ENCODE results near the gene ZCCHC24.

The ZCCHC24 gene

DNA sequence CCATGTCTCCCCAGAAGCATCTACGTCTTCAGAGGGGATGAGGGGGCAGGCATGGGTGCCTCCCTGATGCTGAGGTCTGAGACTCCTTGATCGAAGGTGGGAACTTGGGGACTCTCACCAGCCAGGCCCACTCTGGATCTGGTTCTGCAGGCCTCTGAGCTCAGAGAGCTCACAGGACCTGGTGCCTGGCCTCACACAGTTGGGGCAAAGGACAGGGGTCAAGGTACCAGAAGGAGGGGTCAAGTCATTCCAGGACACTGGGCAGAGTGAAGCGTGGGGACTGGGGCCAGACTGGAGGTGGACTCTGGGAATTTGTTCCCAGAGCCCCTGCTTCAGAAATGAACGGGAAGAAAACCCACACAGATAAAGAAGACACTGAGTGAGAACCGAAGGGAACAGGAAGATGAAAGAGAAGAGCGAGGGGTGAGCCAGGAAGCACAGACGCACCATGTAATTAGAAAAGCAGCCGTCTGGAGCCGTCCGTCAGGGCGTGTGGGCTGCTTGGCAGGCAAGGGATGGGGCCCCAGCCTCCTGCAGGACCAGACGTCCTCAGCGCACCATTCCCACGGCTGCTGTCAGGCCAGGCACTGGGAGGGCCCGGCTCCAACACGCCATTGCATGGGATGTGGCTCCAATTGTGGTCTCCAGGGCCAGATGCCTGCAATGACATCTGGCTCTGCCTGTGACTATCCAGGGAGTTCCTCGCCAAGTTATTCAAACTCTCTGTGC, 47.7 kb downstream of the ZCCHC24 start:
- no peak for DNase-seq
- TF ChIP-seq, protein P1, sequence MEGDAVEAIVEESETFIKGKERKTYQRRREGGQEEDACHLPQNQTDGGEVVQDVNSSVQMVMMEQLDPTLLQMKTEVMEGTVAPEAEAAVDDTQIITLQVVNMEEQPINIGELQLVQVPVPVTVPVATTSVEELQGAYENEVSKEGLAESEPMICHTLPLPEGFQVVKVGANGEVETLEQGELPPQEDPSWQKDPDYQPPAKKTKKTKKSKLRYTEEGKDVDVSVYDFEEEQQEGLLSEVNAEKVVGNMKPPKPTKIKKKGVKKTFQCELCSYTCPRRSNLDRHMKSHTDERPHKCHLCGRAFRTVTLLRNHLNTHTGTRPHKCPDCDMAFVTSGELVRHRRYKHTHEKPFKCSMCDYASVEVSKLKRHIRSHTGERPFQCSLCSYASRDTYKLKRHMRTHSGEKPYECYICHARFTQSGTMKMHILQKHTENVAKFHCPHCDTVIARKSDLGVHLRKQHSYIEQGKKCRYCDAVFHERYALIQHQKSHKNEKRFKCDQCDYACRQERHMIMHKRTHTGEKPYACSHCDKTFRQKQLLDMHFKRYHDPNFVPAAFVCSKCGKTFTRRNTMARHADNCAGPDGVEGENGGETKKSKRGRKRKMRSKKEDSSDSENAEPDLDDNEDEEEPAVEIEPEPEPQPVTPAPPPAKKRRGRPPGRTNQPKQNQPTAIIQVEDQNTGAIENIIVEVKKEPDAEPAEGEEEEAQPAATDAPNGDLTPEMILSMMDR (IDR thresholded peaks at IDR 0.05) = no peak
- peak overlapping the region; percentile 96 for H3K27ac Mint-ChIP-seq
- peaks cover 3% of the 10 kb centered on the region for H3K27me3 Mint-ChIP-seq (ENCODE audit: low read depth, poor library complexity)
- H3K9me3 Mint-ChIP-seq = no peaks in the 10 kb centered on the region
- peak overlapping the region; percentile 60 for H3K4me3 Mint-ChIP-seq
- peaks cover 64% of the 10 kb centered on the region for H3K4me1 Mint-ChIP-seq
- H3K36me3 Mint-ChIP-seq (ENCODE audit: low read depth) = peaks cover 13% of the 10 kb centered on the region

DNA sequence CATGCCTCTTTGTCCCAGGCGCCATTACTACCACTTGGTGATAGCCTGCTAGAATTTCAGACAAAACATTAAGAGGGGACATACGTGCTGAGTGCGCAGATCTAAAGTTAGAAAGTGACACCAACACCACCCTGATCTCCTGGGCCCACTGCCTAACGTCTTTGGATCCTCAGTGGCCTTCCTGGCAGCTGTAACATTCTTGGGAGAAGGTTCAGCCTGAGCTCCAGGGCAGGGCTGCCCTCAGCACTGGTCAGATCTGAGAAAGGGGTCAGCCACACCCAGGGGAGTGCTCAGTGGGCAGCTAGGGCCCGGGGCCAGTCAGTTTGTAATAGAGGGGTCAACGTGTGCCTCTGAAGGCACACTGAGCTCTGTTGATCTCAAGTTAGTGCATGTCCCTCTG, 48.4 kb downstream of the ZCCHC24 start:
- Mint-ChIP-seq H3K4me3 (no peak overlapping the region), H3K9me3 (no peaks in the 10 kb centered on the region), H3K27ac (no peak overlapping the region), H3K4me1 (peaks cover 57% of the 10 kb centered on the region), H3K36me3 (ENCODE audit: low read depth) (peaks cover 13% of the 10 kb centered on the region), H3K27me3 (ENCODE audit: low read depth, poor library complexity) (peaks cover 7% of the 10 kb centered on the region)
- TF ChIP-seq, protein P1 (IDR thresholded peaks at IDR 0.05) = no peak
- DNase-seq = no peak

DNA sequence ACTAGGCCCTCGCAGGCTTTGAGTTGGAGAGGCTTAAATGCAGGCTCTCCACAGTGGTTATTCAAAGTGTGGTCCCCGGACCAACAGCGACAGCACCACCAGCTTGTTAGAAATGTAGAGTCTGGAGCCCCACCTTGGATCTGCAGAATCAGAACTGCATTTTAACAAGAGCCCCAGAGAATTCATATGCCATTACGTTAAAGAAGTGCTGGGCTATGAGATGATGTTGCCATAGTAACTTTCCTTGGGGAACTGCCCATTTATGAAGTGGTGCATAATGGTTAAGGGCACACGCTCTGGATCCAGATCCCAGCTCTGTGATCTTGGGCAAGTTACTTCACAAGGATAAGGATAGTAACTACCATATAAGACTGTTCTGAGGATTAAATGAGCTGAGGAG, 48.9 kb downstream of the ZCCHC24 start:
- peaks cover 56% of the 10 kb centered on the region for H3K4me1 Mint-ChIP-seq

DNA sequence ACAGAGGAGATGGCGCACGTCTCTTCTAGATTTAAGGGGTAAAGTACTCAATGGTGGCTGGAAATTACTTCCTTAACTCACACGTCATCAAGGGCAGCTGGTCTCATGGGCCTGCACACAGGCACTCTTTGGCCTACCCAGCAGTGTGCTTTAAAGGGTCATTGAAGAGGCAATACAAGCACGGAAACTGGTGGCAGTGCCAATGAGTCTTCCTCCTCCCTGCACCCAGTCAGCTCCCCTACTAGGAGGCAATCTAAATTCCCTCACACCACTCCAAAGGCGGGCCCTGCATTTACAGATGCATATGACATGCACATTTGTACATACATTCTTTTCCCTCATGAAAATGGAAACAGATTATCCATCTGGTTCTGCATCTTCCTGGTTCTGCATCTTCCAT, 50.8 kb downstream of the ZCCHC24 start:
- Mint-ChIP-seq H3K27me3 (ENCODE audit: low read depth, poor library complexity) (peaks cover 7% of the 10 kb centered on the region), H3K4me1 (peaks cover 38% of the 10 kb centered on the region), H3K27ac (no peak overlapping the region), H3K9me3 (no peaks in the 10 kb centered on the region), H3K4me3 (no peak overlapping the region), H3K36me3 (ENCODE audit: low read depth) (peaks cover 13% of the 10 kb centered on the region)
- no peak for DNase-seq
- TF ChIP-seq, protein P1 (IDR thresholded peaks at IDR 0.05) = no peak

More for the DNA sequence above, 48.9 kb downstream of the ZCCHC24 start:
- Mint-ChIP-seq H3K27ac (no peak overlapping the region), H3K36me3 (ENCODE audit: low read depth) (peaks cover 13% of the 10 kb centered on the region), H3K4me3 (no peak overlapping the region), H3K27me3 (ENCODE audit: low read depth, poor library complexity) (peaks cover 7% of the 10 kb centered on the region), H3K9me3 (no peaks in the 10 kb centered on the region)
- DNase-seq = no peak
- TF ChIP-seq, protein P1 (IDR thresholded peaks at IDR 0.05) = no peak

DNA sequence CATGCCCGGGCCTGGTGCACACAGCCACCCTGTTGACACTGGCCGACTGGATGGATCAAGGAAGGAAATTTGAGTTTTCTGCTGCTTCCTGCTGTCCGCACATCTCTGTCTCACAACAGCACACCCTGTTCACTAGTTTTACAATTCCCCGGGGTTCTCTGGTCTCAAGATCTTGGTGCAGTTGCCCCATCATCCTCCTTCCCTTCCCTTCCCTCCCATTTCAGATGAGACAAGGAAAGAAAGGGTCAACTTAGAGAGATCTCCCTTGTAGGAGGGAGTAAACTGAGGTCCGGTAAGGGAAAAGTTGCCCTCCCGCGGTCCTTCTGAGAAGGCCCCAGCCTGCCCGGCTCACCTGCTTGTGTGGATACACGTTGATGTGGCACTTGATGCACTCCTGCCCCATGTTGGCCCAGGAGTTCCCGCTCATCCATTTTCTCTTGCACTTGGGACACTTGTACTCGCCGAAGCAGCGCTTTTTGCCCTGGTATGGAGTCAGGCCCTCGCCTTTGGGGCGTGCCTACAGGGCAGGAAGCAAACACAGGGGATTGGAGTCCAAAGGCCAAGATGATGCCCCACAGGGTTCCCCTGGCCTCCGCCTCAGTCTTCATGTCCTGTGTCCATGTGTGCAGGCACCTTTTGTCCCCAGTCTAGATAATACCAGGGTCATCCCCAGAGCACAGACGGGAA, 51.4 kb downstream of the ZCCHC24 start:
- DNase-seq = no peak
- Mint-ChIP-seq H3K9me3 (no peaks in the 10 kb centered on the region), H3K27me3 (ENCODE audit: low read depth, poor library complexity) (peaks cover 7% of the 10 kb centered on the region), H3K4me3 (no peak overlapping the region), H3K36me3 (ENCODE audit: low read depth) (peaks cover 17% of the 10 kb centered on the region), H3K4me1 (peaks cover 32% of the 10 kb centered on the region), H3K27ac (no peak overlapping the region)
- TF ChIP-seq, protein P1 (IDR thresholded peaks at IDR 0.05) = no peak
